ENCODE data around the gene PELI3.
A peak's percentile ranks its signal among the peaks of the same experiment; 100 is the strongest.

PELI3 gene

DNA sequence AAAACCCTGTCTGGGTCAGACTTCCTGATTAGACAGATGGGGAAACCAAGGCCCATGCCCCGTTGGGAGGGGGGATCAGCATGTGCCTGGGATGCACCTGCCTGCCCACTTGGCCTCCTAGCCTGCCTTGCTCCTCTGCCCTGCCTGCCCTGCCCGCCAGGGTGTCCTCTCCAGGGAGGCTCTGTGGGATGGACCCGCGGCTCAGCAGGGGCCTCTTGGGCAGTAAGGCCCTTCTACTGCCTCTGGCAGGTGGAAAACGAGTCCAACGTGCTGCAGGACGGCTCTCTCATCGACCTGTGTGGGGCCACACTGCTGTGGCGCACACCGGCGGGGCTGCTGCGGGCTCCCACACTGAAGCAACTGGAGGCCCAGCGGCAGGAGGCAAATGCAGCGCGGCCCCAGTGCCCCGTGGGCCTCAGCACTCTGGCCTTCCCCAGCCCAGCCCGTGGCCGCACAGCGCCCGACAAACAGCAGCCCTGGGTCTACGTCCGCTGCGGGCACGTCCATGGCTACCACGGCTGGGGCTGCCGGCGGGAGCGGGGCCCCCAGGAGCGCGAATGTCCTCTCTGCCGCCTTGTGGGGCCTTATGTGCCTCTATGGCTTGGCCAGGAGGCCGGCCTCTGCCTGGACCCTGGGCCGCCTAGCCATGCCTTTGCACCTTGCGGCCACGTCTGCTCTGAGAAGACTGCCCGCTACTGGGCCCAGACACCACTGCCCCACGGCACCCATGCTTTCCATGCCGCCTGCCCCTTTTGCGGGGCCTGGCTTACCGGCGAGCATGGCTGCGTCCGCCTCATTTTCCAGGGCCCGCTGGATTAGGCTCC, 8.9 kb downstream of the PELI3 start:
- DNase-seq (ENCODE audit: low spot score), result no peak

DNA sequence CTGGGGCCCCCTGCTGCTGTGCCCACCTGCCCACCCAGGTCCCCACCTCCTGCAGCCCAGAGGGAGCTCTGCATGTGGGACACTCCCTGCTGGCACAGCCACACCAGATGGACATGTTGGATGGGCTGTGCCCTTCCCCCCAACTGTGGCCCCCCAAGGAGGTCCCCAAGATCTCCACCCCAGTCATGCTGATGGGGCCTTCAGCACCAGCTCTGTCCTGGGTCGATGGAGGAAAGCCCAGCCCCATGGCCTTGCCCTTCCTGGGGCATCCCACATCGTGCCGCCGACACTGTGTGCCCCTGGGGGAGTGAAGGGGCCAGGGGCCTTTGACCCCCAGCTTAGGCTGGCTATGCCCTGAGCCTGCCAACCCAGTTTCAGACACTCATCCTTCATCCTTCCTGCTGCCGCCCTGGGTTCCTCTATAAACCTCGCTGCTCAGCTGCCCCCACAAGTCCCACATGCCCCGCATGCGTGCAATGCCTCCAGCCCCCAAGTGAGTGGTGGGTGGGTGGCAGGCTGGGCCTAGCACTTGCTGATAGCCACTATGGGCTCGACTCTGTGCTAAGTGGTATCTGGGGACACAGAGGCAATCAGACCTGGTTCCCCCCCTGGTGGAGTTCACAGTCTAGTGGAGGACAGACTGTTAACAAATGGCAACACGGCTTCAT, 9.6 kb downstream of the PELI3 start:
- DNase-seq (ENCODE audit: low spot score), result no peak

DNA sequence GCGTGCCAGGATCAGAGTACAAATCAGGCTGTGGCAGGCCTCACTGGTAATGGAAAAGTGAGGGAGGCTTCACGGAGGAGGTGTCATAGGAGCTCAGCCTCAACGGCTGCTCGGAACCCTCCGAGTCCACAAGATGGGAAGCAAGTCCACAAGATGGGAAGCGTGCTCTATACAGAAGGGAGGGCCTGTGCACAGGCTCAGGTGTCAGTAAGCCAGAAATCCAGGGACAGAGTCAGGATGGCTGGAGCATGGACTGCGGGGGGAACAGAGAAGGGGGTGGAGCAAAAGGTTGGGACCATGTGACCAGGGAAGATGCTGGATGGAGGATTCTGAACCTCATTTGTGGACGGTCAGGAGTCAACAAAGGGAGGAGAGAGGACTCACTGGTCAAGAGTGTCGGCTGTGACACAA, 10.1 kb downstream of the PELI3 start:
- DNase-seq (ENCODE audit: low spot score), result no peak

DNA sequence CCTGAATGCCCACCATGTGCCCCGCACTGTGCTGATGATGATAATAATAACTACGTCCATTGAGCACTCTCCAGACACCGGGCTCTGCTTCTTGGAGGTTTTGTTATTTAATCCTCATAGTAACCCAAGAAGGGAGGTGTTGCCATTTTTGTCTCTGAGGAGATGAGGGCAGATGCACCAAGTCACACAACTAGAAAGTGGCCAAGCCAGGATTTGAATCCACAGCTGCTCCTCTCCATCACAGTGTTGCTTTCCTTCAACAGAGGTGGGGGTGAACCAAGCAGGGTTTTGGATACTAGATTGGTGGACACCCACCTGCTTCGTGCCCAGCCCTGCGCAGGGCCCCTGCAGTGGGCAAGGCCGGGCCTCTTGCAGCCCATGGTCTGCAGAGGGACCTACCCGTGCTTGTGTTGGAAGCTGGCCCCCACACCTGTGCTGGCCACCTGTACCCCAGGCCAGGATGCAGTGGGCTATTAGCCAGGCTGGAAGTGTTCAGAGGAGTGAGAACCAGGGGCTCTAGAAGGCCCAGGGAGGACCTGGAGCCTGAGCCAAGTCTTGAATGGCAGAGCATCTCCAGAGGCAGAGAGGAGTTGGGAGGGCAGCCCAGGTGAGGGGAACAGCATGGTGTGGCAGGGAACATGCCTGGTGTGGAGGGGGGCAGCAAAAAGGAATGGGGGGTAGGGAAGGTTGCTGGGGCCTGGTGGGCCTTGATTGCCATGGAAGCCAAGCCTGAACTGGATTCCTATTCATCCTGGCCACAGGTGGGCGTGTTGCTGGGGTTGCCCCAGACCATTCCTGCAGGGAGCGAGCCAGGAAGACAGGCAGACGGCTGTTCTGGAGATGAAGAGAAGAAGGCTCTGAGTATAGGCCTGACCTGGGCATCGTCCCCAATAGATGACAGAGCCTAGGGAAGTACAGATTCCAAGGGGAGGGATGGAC, 10.8 kb downstream of the PELI3 start:
- DNase-seq (ENCODE audit: low spot score), result no peak

DNA sequence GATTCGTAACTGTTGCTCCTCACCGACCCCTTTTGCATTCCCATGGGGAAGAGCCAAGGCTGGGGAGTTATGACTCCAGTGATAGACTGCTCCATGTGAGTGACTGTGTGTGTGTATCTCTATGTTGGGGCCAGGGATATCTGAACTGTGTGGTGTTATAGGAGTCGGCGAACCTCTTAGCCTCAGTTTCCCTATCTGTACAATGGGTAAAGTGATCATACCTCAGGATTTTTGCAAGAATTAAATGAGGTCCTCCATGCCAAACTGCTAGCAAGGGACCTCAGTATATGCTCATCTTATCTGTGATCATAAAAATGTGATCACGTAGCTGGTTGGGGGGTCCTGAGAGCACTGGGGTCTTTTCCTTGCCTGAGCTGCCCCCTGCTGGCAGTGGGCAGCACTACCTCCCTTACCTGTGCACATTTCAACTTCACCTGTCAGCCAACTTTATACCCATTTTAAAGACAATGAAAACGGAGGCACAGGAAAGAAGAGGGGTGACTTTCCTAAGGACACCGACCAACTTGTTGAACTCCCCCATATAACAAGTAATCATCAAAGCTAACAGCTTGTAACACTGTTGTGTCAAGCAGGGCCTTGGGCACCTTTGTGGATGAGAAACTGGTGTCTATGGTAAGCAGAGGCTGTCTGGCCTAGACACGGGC, 12.2 kb downstream of the PELI3 start:
- DNase-seq (ENCODE audit: low spot score), result peak; percentile 42

DNA sequence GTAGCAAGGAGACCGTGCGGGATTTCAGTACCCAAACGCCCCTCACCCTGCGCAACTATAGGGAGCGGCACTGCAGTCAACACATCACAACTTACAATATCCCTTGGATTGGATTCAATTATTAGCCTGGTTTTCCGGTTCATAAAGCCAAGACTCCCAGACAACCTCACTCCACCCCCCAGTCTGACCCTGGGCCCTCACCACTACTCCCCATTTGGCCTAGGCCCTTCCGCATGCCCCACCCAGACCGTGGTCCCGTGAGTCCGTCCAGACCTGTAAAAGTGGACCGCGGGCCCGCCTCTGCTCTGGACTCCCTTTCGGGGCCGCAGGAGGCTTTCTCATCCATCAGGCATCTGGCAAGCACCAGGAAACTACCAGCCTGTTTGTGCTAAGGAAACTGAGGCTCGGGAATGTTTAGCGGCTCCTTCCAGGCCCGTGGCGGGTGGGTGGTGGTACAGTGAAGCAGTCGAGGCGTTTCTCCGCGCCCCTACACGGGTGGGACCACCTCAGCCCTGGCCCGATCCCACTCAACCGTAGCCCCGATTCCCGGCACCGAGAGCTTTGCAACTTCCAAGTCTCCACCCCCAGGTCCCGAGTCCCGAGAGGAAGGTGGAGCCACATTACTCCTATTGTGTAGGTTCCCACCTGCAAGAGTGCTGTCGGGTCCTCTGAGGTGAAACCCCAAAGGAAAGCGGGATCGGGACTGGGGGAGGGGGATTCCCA, 12.8 kb downstream of the PELI3 start:
- DNase-seq (ENCODE audit: low spot score), result peak; percentile 68

DNA sequence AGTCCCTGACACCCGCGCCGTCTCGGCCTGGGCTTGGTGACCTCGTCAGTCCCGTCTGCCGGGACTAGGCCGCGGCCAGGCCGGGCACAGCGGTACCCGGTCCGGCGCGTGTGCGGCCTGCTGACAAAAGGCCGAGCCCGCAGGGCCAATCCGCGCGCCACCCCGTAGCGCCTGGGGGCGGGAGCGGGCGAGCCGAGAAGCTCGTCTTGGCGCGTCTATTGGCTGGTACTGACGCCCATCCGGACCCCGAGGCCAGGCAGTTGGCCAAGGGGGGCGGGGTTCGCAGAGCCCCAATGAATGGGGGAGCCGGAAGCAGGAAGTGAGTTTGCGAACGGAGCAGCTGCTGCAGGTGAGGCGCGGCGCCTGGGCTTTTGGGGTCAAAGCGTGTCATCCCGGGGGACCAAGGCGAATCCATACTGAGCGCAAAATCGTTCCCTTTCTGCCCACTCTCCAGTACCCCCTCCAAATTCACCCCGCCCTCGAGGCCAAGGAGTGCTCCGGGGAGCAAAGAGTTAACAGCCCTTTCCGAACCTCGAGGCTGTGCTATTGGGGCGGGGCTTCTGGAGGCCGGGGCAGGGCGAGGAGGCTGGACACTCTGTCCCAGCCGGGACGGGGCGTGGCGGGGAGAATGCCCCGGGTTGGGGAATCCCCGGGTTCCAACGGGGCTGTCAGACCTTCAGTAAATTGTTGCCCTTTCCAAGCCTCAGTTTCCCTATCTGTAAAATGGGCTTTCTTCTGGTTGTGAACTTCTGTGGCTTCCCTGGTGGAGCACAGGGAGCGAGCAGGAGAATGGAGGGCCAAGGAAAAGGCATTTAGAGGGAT, 13.6 kb downstream of the PELI3 start, which contains the start of gene DPP3:
Gene DPP3 (plus strand): TSS at position 318 of the 822 bp plus-strand sequence. CDS start 1,767 bp downstream, outside the sequence.
- peak; percentile 98 for DNase-seq (ENCODE audit: low spot score)

DNA sequence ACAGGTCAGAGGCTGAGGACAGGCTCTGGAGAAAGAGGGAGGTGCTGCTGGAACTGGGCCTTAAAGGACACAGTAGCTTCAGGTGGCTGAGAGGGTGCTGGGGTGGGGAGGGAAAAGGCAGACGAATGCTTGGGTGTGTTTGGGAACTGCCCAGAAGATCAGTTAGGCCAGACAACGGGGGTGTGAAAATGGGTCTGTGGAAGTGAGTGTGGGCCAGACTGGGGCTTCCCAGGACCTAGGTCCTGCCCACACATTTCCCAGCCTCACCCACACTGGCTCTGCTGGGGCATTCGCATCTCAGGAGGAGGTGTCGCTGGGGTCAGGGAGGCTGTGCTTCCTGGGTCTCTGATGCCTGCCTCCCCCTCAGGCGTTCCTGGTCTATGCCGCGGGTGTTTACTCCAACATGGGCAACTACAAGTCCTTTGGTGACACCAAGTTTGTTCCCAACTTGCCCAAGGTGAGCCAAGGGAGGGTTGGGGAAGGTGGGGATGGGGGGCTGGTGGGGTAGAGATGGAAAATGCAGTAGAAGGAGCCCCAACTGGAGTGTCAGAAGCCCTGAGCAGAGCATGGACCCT, 18.2 kb downstream of the PELI3 start:
- DNase-seq (ENCODE audit: low spot score), result no peak

DNA sequence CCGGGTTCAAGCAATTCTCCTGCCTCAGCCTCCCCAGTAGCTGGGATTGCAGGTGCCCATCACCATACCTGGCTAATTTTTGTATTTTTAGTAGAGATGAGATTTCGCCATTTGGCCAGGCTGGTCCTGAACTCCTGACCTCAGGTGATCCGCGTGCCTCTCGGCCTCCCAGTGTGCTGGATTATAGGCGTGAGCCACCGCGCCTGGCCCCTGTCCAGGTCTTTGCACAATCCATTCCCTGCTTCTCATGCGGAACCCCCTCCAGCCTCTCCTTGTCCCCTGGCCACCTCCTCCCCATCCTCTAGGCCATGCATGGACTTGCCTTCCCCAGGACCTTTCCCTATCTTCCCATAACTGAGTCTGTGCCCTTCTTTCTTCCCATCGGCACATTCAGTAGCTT, 22.3 kb downstream of the PELI3 start:
- no peak for DNase-seq (ENCODE audit: low spot score)

DNA sequence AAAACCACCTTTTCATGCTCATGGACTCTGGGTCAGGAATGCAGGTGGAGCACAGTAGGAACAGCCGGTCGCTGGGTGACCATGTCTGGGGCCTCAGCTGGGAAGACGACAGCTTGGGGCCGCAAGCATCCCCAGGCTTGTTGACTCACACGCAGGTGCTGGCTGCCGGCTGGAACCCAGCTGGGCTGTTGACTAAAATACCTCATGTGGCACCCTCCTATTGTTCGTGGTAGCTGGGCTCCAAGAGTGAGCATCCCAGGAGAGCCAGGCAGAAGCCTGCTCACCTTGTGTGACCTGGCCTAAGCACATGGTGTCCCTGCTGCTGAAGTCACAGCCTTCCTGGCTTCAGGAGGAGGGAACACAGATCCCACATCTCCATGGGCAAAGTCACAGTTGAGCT, 22.9 kb downstream of the PELI3 start:
- DNase-seq (ENCODE audit: low spot score), result no peak

DNA sequence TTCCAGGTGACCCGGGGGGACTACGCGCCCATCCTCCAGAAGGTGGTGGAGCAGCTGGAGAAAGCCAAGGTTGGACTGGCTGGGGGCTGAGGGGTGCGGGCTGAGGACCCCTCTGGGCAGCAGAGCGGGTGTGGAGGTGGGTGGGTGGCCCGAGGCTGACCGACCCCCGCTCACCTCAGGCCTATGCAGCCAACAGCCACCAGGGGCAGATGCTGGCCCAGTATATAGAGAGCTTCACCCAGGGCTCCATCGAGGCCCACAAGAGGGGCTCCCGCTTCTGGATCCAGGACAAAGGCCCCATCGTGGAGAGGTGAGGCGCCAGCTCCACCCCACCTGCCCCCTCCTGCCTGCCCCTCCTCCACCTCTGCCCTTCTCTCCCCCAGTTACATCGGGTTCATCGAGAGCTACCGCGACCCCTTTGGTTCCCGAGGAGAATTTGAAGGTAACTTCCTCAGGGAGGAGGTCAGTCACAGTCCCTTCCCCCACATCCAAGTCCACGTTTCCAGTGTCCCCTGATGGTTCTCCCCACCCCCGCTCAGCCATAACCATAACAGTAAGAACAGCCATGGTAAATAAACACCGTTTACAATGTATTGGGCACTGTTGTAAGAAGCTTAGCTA, 24.7 kb downstream of the PELI3 start:
- DNase-seq (ENCODE audit: low spot score), result no peak

DNA sequence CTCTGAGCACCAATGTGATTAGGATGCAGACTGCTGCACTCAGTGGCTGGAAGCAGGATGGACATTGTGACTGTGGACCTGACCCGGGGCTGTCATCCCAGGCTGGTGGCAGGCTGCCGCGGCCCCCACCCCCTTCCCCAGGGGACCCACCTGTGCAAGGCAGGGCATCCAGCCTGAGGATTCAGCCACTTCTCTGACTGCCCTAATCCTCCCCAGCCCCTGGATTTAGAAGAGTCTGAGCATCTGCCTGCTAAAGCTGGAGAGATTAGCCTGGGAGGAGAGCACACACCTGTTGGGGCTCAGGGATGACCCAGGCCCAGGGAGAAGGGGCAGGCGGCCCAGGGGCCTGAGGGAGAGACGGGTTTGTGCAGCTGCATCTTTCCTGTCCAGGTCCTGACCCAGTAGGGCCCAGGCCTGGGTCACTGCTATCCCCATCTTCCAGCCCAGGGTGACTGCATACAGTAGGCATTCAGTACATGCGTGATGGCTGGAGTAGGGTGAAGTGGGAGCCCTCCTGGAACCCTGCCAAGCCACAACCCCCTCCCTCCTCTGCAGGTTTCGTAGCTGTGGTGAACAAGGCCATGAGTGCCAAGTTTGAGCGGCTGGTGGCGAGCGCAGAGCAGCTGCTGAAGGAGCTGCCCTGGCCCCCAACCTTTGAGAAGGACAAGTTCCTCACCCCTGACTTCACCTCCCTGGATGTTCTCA, 25.6 kb downstream of the PELI3 start:
- DNase-seq (ENCODE audit: low spot score), result no peak

DNA sequence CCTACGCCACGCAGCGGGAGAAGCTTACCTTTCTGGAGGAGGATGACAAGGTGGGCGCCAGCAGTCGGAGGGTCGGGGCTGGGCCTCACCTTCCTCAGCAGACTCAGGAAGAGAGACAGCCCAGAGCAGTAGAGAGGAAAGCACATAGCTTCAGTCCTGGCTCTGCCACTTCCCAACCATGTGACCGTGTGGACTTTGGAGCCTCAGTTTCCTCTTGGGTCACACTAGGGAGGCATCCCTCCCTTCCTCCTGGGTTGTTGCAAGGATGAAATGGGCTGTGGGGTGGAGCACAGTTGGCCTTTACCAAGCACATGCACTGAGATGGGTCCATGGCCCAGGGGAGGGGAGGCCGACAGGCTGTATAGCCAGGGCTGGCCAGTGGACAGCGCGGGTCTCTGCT, 26.4 kb downstream of the PELI3 start:
- no peak for DNase-seq (ENCODE audit: low spot score)

DNA sequence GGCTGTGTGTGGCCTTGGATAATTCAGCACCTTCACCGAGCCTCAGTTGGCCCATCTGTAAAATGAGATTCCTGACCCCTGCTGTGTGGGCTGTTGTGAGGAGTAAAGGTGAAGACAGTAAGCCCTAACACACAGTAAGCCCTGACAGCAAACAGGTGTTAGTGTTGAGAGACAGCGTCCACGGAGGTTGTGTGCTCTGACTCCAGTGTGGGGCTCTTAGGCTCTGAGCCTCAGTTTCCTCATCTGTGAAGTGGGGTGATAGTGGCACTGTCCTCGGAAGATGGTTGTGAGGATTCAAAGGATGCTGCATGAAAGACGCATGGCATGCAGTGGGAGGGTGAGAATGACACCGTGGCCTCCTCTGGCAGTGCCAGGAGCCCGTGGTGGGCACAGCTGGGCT, 27.8 kb downstream of the PELI3 start:
- no peak for DNase-seq (ENCODE audit: low spot score)

DNA sequence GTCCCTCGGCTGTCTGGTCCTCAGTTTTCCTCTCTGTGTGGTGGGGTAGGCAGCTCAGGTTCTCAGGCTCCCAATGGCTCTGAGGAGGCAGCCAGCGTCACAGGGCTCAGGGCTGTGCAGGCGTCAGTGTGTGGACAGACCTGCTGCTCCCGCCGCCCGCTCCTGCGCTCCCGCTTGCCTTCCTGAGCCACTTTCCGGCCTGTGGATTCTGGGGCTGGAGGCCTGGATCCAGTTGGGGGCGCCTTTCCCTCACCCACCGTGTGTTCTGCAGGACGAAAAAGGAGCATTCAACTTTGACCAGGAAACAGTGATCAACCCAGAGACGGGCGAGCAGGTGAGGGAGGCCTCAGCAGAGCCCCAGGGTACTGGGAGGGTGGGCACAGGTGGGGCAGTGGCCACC, 28.2 kb downstream of the PELI3 start:
- no peak for DNase-seq (ENCODE audit: low spot score)

DNA sequence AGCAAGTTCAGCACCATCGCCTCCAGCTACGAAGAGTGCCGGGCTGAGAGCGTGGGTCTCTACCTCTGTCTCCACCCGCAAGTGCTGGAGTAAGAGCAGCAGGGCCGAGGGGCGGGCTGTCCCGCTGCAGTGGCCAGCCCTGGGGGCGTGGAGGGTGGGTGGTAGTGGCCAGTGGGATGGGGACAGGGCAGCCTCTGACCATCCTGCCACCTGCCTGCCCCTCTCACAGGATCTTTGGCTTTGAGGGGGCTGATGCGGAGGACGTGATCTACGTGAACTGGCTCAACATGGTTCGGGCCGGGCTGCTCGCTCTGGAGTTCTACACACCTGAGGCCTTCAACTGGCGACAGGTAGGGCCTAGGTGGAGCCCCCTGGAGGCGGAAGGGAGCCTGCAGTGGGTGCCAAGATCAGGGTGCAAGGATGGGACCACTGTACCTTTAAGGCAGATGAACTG, 28.7 kb downstream of the PELI3 start:
- DNase-seq (ENCODE audit: low spot score), result no peak

DNA sequence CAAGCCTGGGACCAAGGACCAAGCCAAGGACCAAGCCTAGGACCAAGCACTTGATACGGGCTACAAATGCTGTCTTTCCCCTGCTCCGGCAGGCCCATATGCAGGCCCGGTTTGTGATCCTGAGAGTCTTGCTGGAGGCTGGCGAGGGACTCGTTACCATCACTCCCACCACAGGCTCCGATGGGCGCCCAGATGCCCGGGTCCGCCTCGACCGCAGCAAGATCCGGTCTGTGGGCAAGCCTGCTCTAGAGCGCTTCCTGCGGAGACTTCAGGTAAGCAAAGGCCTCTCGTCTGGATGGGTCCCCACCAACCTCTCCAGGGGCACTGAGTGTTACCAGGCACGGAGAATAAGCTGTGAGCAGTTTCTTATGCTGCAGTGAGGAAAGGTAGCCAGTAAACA, 30.5 kb downstream of the PELI3 start:
- DNase-seq (ENCODE audit: low spot score), result no peak

DNA sequence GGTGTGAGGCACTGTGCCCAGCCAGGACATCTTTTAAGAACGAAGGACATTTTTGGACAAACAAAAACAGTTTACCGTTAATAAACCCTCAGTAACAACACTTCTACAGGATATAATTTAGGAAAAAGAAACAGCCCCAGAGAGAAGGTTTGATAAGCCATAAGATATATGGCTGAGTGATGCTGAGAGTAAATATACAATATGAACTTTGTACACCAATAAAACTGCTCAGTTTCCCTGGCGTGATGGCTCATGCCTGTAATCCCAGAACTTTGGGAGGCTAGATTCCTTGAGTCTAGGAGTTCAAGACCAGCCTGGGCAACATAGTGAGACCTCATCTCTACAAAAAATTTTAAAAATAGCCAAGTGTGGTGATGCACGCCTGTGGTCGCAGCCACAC, 31.8 kb downstream of the PELI3 start:
- no peak for DNase-seq (ENCODE audit: low spot score)

Data from kidney tubule cell (primary cell).